Testis (tissue), 3 donors: ENCODE measurements around the gene PIP5K1B. TPM values are rescaled to one million over a fixed set of nuclear protein-coding genes. Genes with fewer than 3 reads are reported as not detected.
A peak's percentile ranks its signal among the peaks of the same experiment; 100 is the strongest.

ENCODE experiments used
- DNase-seq: peaks from one replicate; pipeline ENCODE4 v3.0.0-alpha.2; 2019
- H3K27ac ChIP-seq, 2 donors: fragments of 200-600 bp; sonication (generic); one replicate each; pipeline ENCODE4 v1.5.1; 2019
- H3K27me3 ChIP-seq: fragments of 200-600 bp; sonication (generic); one replicate; pipeline ENCODE4 v1.5.1; 2019
- H3K36me3 ChIP-seq: fragments of 200-600 bp; sonication (generic); one replicate; pipeline ENCODE4 v1.5.1; 2017; ENCODE audit warnings: low read depth; ENCODE audit errors: missing control alignments
- H3K4me1 ChIP-seq: fragments of 200-600 bp; sonication (generic); one replicate; pipeline ENCODE4 v1.5.1; 2019
- H3K4me3 ChIP-seq, 2 donors: fragments of 200-600 bp; sonication (generic); one replicate each; pipeline ENCODE4 v1.5.1; 2017 to 2019
- H3K9me3 ChIP-seq: fragments of 200-600 bp; sonication (generic); one replicate; pipeline ENCODE4 v1.5.1; 2017
- CTCF ChIP-seq, 3 experiments: fragments of 450-650 bp in 2 of 3; fragments of 200-600 bp in 1 of 3; sonication (generic) in 1 of 3; IDR thresholded peaks; one replicate each; pipeline ENCODE4 v1.5.1; 2016 to 2019; ENCODE audit warnings: antibody characterized with exemption in 3 of 3, mild to moderate bottlenecking in 2 of 3, moderate library complexity in 1 of 3
- POLR2A ChIP-seq: fragments of 450-650 bp; IDR thresholded peaks from one replicate; pipeline ENCODE4 v1.6.1; 2017; ENCODE audit warnings: antibody characterized with exemption, mild to moderate bottlenecking, moderate library complexity
- WGBS, 2 donors: methylation state at CpG; one replicate each; pipeline ENCODE4 v1.1.5; 2018; 5-methylcytosine and 5-hydroxymethylcytosine counted together
- intact Hi-C: fragments of 100-400 bp; cut with DNase I; formaldehyde crosslinking; loops from one replicate; pipeline ENCODE4 v1.15.1; 2023; ENCODE audit warnings: low total_unique reads
- polyA plus RNA-seq: library from polyadenylated mRNA; stranded (reverse); fragments of 350-450 nt; fragmentation: Illumina TruSeq; extraction: RNeasy Lipid Tissue Mini Kit (QIAGEN cat#74804); gene quantifications from one replicate; pipeline ENCODE4 v1.2.3, GENCODE V29; 2014; ENCODE audit warnings: low read depth, low replicate concordance; ENCODE audit not compliant: insufficient read depth
- total RNA-seq, 2 donors: library from RNA; depleted of rRNA; stranded (reverse); fragments of >200 nt; gene quantifications; one replicate each; pipeline ENCODE4 v1.2.3, GENCODE V29; 2016

The PIP5K1B gene
- total and polyA plus RNA-seq, 3 donors from 2014 or later: 53.6 to 70.5 (median 66.9) TPM

- no peak for DNase-seq
- Histone ChIP-seq H3K4me1 (peaks cover 16% of the 10 kb centered on the region), H3K36me3 (no peaks in the 10 kb centered on the region), H3K27me3 (no peaks in the 10 kb centered on the region), H3K27ac (no peak overlapping the region), H3K9me3 (no peaks in the 10 kb centered on the region), H3K4me3 (no peak overlapping the region)
- intact Hi-C loops: no loop called here
- 88 to 94% methylated on average over 2 of the region's 2 CpGs for WGBS, 2 donors
- TF ChIP-seq CTCF (IDR thresholded peaks at IDR 0.05): no peak
- TF ChIP-seq POLR2A: no peak
Observed at GRCh38 chr9:68742333-68742730, 37.3 kb downstream of the PIP5K1B start.

GRCh38 chr9:68744426-68744825 lies 39.4 kb downstream of the PIP5K1B start:
- H3K36me3 ChIP-seq: no peaks in the 10 kb centered on the region
- H3K9me3 ChIP-seq: no peaks in the 10 kb centered on the region
- no peak for TF ChIP-seq CTCF (IDR thresholded peaks at IDR 0.05)
- TF ChIP-seq POLR2A: no peak
- 75 to 94% methylated on average over 1 of the region's 1 CpG for WGBS, 2 donors
- H3K4me3 ChIP-seq: no peak overlapping the region
- H3K27me3 ChIP-seq: no peaks in the 10 kb centered on the region
- H3K4me1 ChIP-seq: peaks cover 16% of the 10 kb centered on the region
- DNase-seq: no peak
- H3K27ac ChIP-seq: no peak overlapping the region
- intact Hi-C loops: no loop called here

- no peaks in the 10 kb centered on the region for H3K36me3 ChIP-seq
- TF ChIP-seq CTCF (IDR thresholded peaks at IDR 0.05) (no peak), POLR2A (no peak)
- intact Hi-C loops: no loop called here
- DNase-seq: no peak
- WGBS, 2 donors: 90 to 100% methylated on average over 1 to 2 of the region's 2 CpGs
- peak overlapping the region in 1 of 2 donors; percentile 29 for H3K27ac ChIP-seq
- H3K4me3 ChIP-seq: no peak overlapping the region
- H3K4me1 ChIP-seq: peaks cover 11% of the 10 kb centered on the region
- no peaks in the 10 kb centered on the region for H3K9me3 ChIP-seq
- H3K27me3 ChIP-seq: no peaks in the 10 kb centered on the region
Observed at GRCh38 chr9:68746525-68746924, 41.5 kb downstream of the PIP5K1B start.

GRCh38 chr9:68747043-68747533 lies 42.0 kb downstream of the PIP5K1B start:
- no peak for DNase-seq
- Histone ChIP-seq H3K36me3 (no peaks in the 10 kb centered on the region), H3K4me1 (peaks cover 11% of the 10 kb centered on the region), H3K4me3 (no peak overlapping the region), H3K27ac (peak overlapping the region in 1 of 2 donors; percentile 29), H3K9me3 (no peaks in the 10 kb centered on the region), H3K27me3 (no peaks in the 10 kb centered on the region)
- intact Hi-C loops: no loop called here
- TF ChIP-seq POLR2A: no peak
- no peak for TF ChIP-seq CTCF (IDR thresholded peaks at IDR 0.05)
- 52 to 67% methylated on average over 9 of the region's 9 CpGs for WGBS, 2 donors

- WGBS, 2 donors: 84 to 90% methylated on average over 3 of the region's 3 CpGs
Observed at GRCh38 chr9:68749135-68749534, 44.1 kb downstream of the PIP5K1B start.

More at GRCh38 chr9:68749135-68749534, 44.1 kb downstream of the PIP5K1B start:
- TF ChIP-seq POLR2A: no peak
- TF ChIP-seq CTCF (IDR thresholded peaks at IDR 0.05): no peak
- intact Hi-C loops: no loop called here
- Histone ChIP-seq H3K4me3 (no peak overlapping the region), H3K4me1 (peaks cover 11% of the 10 kb centered on the region), H3K36me3 (no peaks in the 10 kb centered on the region), H3K9me3 (no peaks in the 10 kb centered on the region), H3K27me3 (no peaks in the 10 kb centered on the region), H3K27ac (no peak overlapping the region)
- DNase-seq: no peak
